GM11168 (cell line): Measurements from ENCODE around the gene BRD3.

Experiments
- in situ Hi-C: fragments of 300-500 bp; cut with MboI; formaldehyde crosslinking; loops from one replicate; pipeline ENCODE4 v1.12.0; 2022; ENCODE audit warnings: low sequenced_read_pairs; ENCODE audit not compliant: unreplicated experiment

BRD3 gene

GRCh38 chr9:134040176-134040565, 27.7 kb downstream of the BRD3 start:
- in situ Hi-C loops, result no loop called here

- in situ Hi-C loops, result no loop called here
Measured at GRCh38 chr9:134039386-134040175, 28.2 kb downstream of the BRD3 start.

- in situ Hi-C loops, result no loop called here
Measured at GRCh38 chr9:134037641-134038040, 30.2 kb downstream of the BRD3 start.

- in situ Hi-C loops, result no loop called here
Measured at GRCh38 chr9:134036130-134036529, 31.7 kb downstream of the BRD3 start.

- in situ Hi-C loops, result no loop called here
Measured at GRCh38 chr9:134035041-134036039, 32.5 kb downstream of the BRD3 start.

GRCh38 chr9:134034215-134035040, 33.4 kb downstream of the BRD3 start:
- in situ Hi-C loops, result no loop called here

GRCh38 chr9:134033516-134034214, 34.2 kb downstream of the BRD3 start:
- in situ Hi-C loops, result no loop called here

GRCh38 chr9:134032456-134033222, 35.2 kb downstream of the BRD3 start:
- in situ Hi-C loops, result no loop called here

GRCh38 chr9:134031783-134032182, 36.0 kb downstream of the BRD3 start:
- in situ Hi-C loops, result no loop called here

- in situ Hi-C loops, result no loop called here
Measured at GRCh38 chr9:134030821-134031470, 36.9 kb downstream of the BRD3 start.

- in situ Hi-C loops, result no loop called here
Measured at GRCh38 chr9:134029248-134030226, 38.3 kb downstream of the BRD3 start.

GRCh38 chr9:134028575-134029247, 39.1 kb downstream of the BRD3 start:
- in situ Hi-C loops, result no loop called here

GRCh38 chr9:134028076-134028475, 39.8 kb downstream of the BRD3 start:
- in situ Hi-C loops, result no loop called here

- in situ Hi-C loops, result no loop called here
Measured at GRCh38 chr9:134027561-134027960, 40.3 kb downstream of the BRD3 start.

- in situ Hi-C loops, result no loop called here
Measured at GRCh38 chr9:134026981-134027380, 40.8 kb downstream of the BRD3 start.

GRCh38 chr9:134026581-134026980, 41.2 kb downstream of the BRD3 start:
- in situ Hi-C loops, result no loop called here
